Thyroid gland (tissue), 4 donors: ENCODE data around the gene NPW. TPM values are rescaled to one million over a fixed set of nuclear protein-coding genes. Genes with fewer than 3 reads are reported as not detected.
A peak's percentile ranks its signal among the peaks of the same experiment; 100 is the strongest.

Source experiments
- DNase-seq, 2 donors: peaks; one replicate each; pipeline ENCODE4 v3.0.0-alpha.2; 2019
- H3K27ac ChIP-seq, 3 donors: fragments of 200-600 bp; sonication (generic); 1 replicate in 2 of 3; 2 replicates in 1 of 3; pipeline ENCODE4 v1.5.1; 2016 to 2019; ENCODE audit warnings: mild to moderate bottlenecking in 1 of 3, moderate library complexity in 1 of 3
- H3K27me3 ChIP-seq: fragments of 200-600 bp; sonication (generic); one replicate; pipeline ENCODE4 v1.5.1; 2019
- H3K36me3 ChIP-seq, 2 donors: fragments of 200-600 bp; sonication (generic); one replicate each; pipeline ENCODE4 v1.5.1; 2016 to 2019
- H3K4me1 ChIP-seq, 2 donors: fragments of 200-600 bp; sonication (generic); one replicate each; pipeline ENCODE4 v1.5.1; 2017 to 2019
- H3K4me3 ChIP-seq, 3 donors: fragments of 200-600 bp; sonication (generic); replicated peaks in 1 of 3; 1 replicate in 2 of 3; 2 replicates in 1 of 3; pipeline ENCODE4 v1.5.1; 2016; ENCODE audit warnings: mild to moderate bottlenecking in 1 of 3
- H3K9me3 ChIP-seq: fragments of 200-600 bp; sonication (generic); one replicate; pipeline ENCODE4 v1.5.1; 2017
- CTCF ChIP-seq, 6 experiments: fragments of 200-600 bp in 3 of 6; fragments of 450-650 bp in 3 of 6; sonication (generic) in 3 of 6; IDR thresholded peaks; one replicate each; pipeline ENCODE4 v1.5.1; 2016 to 2019; ENCODE audit warnings: antibody characterized with exemption in 6 of 6, mild to moderate bottlenecking in 2 of 6, inconsistent platforms in 1 of 6, moderate library complexity in 1 of 6
- POLR2A ChIP-seq, 2 donors: fragments of 450-650 bp; IDR thresholded peaks; one replicate each; pipeline ENCODE4 v1.6.1; 2017; ENCODE audit warnings: antibody characterized with exemption in 2 of 2, mild to moderate bottlenecking in 2 of 2, moderate library complexity in 1 of 2
- WGBS, 2 donors: methylation state at CpG; one replicate each; pipeline ENCODE4 v1.1.5; 2017; 5-methylcytosine and 5-hydroxymethylcytosine counted together
- intact Hi-C: fragments of 100-400 bp; cut with DNase I; formaldehyde crosslinking; loops from one replicate; pipeline ENCODE4 v1.15.1; 2023
- total RNA-seq, 4 donors: library from RNA; depleted of rRNA; stranded (reverse); fragments of >200 nt; gene quantifications; one replicate each; pipeline ENCODE4 v1.2.3, GENCODE V29; 2016

The NPW gene
- total RNA-seq, 4 donors from 2014 or later: 0.54 to 0.63 TPM; not detected in 2

- H3K9me3 ChIP-seq: no peaks in the 10 kb centered on the region
- H3K27ac ChIP-seq: no peak overlapping the region
- peaks cover 14% of the 10 kb centered on the region for H3K27me3 ChIP-seq
- H3K4me1 ChIP-seq: peaks cover 24 to 40% of the 10 kb centered on the region in 2 donors
- TF ChIP-seq CTCF (IDR thresholded peaks at IDR 0.05) (no peak), POLR2A (IDR thresholded peaks at IDR 0.05) (no peak)
- H3K4me3 ChIP-seq: no peak overlapping the region
- no peak for DNase-seq
- intact Hi-C loops: no loop called here
- peaks cover 10 to 13% of the 10 kb centered on the region in 2 donors for H3K36me3 ChIP-seq
- 0 to 9% methylated on average over 3 to 6 of the region's 25 CpGs for WGBS, 2 donors
Measured at GRCh38 chr16:1990101-1990350, 29.6 kb upstream of the NPW start.

GRCh38 chr16:1990351-1991134 is 29.0 kb upstream of the NPW start:
- H3K36me3 ChIP-seq: peaks cover 9 to 12% of the 10 kb centered on the region in 2 donors
- intact Hi-C loops: no loop called here
- H3K9me3 ChIP-seq: no peaks in the 10 kb centered on the region
- DNase-seq: no peak
- H3K4me1 ChIP-seq: peaks cover 24 to 36% of the 10 kb centered on the region in 2 donors
- peaks cover 14% of the 10 kb centered on the region for H3K27me3 ChIP-seq
- no peak overlapping the region for H3K4me3 ChIP-seq
- WGBS, 2 donors: 1 to 3% methylated on average over 32 to 36 of the region's 50 CpGs
- H3K27ac ChIP-seq: no peak overlapping the region
- TF ChIP-seq POLR2A (IDR thresholded peaks at IDR 0.05) (no peak), CTCF (IDR thresholded peaks at IDR 0.05) (no peak)

GRCh38 chr16:1991135-1991551 is 28.4 kb upstream of the NPW start:
- H3K9me3 ChIP-seq: no peaks in the 10 kb centered on the region
- intact Hi-C loops: no loop called here
- no peak overlapping the region for H3K4me3 ChIP-seq
- no peak for DNase-seq
- no peak overlapping the region for H3K27ac ChIP-seq
- TF ChIP-seq POLR2A (IDR thresholded peaks at IDR 0.05) (no peak), CTCF (IDR thresholded peaks at IDR 0.05) (no peak)
- WGBS, 2 donors: 10 to 15% methylated on average over 10 to 16 of the region's 18 CpGs
- peaks cover 3 to 6% of the 10 kb centered on the region in 2 donors for H3K36me3 ChIP-seq
- H3K4me1 ChIP-seq: peaks cover 24 to 36% of the 10 kb centered on the region in 2 donors
- H3K27me3 ChIP-seq: peaks cover 14% of the 10 kb centered on the region

- Histone ChIP-seq H3K36me3 (peaks cover 0 to 2% of the 10 kb centered on the region in 2 donors), H3K4me1 (peaks cover 24 to 36% of the 10 kb centered on the region in 2 donors), H3K9me3 (no peaks in the 10 kb centered on the region), H3K27ac (no peak overlapping the region), H3K27me3 (peaks cover 14% of the 10 kb centered on the region), H3K4me3 (peak overlapping the region in 1 of 3 donors; percentile 30)
- intact Hi-C loops: no loop called here
- 13% methylated on average over 19 to 20 of the region's 22 CpGs for WGBS, 2 donors
- TF ChIP-seq CTCF (IDR thresholded peaks at IDR 0.05): no peak
- no peak for DNase-seq
Measured at GRCh38 chr16:1991588-1991947, 28.0 kb upstream of the NPW start.

- TF ChIP-seq CTCF (IDR thresholded peaks at IDR 0.05) (no peak), POLR2A (IDR thresholded peaks at IDR 0.05) (peak in 1 of 2 donors; percentile 14)
- peaks cover 14% of the 10 kb centered on the region for H3K27me3 ChIP-seq
- H3K4me1 ChIP-seq: peaks cover 24 to 36% of the 10 kb centered on the region in 2 donors
- DNase-seq: peak; percentile 83 to 84
- no peaks in the 10 kb centered on the region for H3K36me3 ChIP-seq
- WGBS, 2 donors: 11% methylated on average over 9 of the region's 96 CpGs; no CpG with 5 or more reads in 1 of the 2 donors
- no peak overlapping the region for H3K27ac ChIP-seq
- intact Hi-C loops: no loop called here
- H3K4me3 ChIP-seq: peak overlapping the region in 1 of 3 donors; percentile 30
- H3K9me3 ChIP-seq: no peaks in the 10 kb centered on the region
Measured at GRCh38 chr16:1991948-1992703, 27.5 kb upstream of the NPW start.
